HEK293 (cell line): Measurements from ENCODE around the gene CNTNAP5.

ENCODE experiments used
- CTCF ChIA-PET: fragments of 350-600 bp; formaldehyde crosslinking; extraction: SDS; loops from one replicate; lab custom pipeline; 2021; ENCODE audit warnings: antibody characterized with exemption; lab: Yijun Ruan, JAX
- POLR2A ChIA-PET: fragments of 300-600 bp; formaldehyde crosslinking; extraction: SDS; loops from one replicate; lab custom pipeline; 2020; ENCODE audit warnings: antibody characterized with exemption, inconsistent platforms; lab: Yijun Ruan, JAX
- H3K27ac ChIP-seq: fragments of 200-500 bp; sonication (Bioruptor generic); 2 replicates; pipeline ENCODE4 v1.5.1; 2014; ENCODE audit warnings: low read depth, low read length, control low read depth, inconsistent platforms; ENCODE audit errors: extremely low read depth
- H3K36me3 ChIP-seq, 2 experiments: fragments of 200-500 bp in 1 of 2; sonication (Bioruptor generic) in 1 of 2; 1 replicate in 1 of 2; 2 replicates in 1 of 2; pipeline ENCODE4 v1.5.1; 2014 to 2017; ENCODE audit warnings: inconsistent platforms in 2 of 2, low read length in 2 of 2; ENCODE audit not compliant: control insufficient read depth in 2 of 2, insufficient read depth in 1 of 2
- H3K4me1 ChIP-seq: fragments of 200-500 bp; sonication (Bioruptor generic); 2 replicates; pipeline ENCODE4 v1.5.1; 2014; ENCODE audit warnings: mild to moderate bottlenecking, low read length, inconsistent platforms; ENCODE audit not compliant: control insufficient read depth, insufficient read depth
- H3K4me3 ChIP-seq: 2 replicates; pipeline ENCODE4 v1.5.1; 2011; ENCODE audit warnings: low read depth, mild to moderate bottlenecking, control low read depth, low read length, moderate library complexity
- H3K9me3 ChIP-seq: fragments of 200-500 bp; sonication (Bioruptor generic); 2 replicates; pipeline ENCODE4 v1.5.1; 2014; ENCODE audit warnings: low read depth, low read length, inconsistent platforms; ENCODE audit not compliant: control insufficient read depth, insufficient read depth
- GLIS2 ChIP-seq: fragments of 450-650 bp; formaldehyde crosslinking; IDR thresholded peaks from 2 replicates; pipeline ENCODE4 v1.5.1; 2016; ENCODE audit warnings: missing biosample characterization, missing genetic modification characterization
- KLF1 ChIP-seq: fragments of 450-650 bp; formaldehyde crosslinking; IDR thresholded peaks from 2 replicates; pipeline ENCODE4 v1.5.1; 2016; ENCODE audit warnings: missing biosample characterization, missing genetic modification characterization
- KLF16 ChIP-seq: fragments of 450-650 bp; formaldehyde crosslinking; IDR thresholded peaks from 2 replicates; pipeline ENCODE4 v1.5.1; 2017; ENCODE audit warnings: missing biosample characterization, missing genetic modification characterization
- ZNF146 ChIP-seq: fragments of 450-650 bp; formaldehyde crosslinking; IDR thresholded peaks from 2 replicates; pipeline ENCODE4 v1.5.1; 2016; ENCODE audit warnings: missing biosample characterization, missing genetic modification characterization
- ZNF157 ChIP-seq: fragments of 450-650 bp; formaldehyde crosslinking; IDR thresholded peaks from 2 replicates; pipeline ENCODE4 v1.5.1; 2016; ENCODE audit warnings: missing biosample characterization, missing genetic modification characterization
- ZNF202 ChIP-seq: fragments of 450-650 bp; formaldehyde crosslinking; IDR thresholded peaks from 2 replicates; pipeline ENCODE4 v1.5.1; 2016; ENCODE audit warnings: missing biosample characterization, missing genetic modification characterization, borderline replicate concordance
- ZNF423 ChIP-seq: fragments of 450-650 bp; formaldehyde crosslinking; IDR thresholded peaks from 2 replicates; pipeline ENCODE4 v1.5.1; 2016; ENCODE audit warnings: missing biosample characterization, missing genetic modification characterization
- ZNF473 ChIP-seq: fragments of 450-650 bp; formaldehyde crosslinking; IDR thresholded peaks from 2 replicates; pipeline ENCODE4 v1.5.1; 2017; ENCODE audit warnings: missing biosample characterization, missing genetic modification characterization
- ZNF510 ChIP-seq: fragments of 450-650 bp; formaldehyde crosslinking; IDR thresholded peaks from 2 replicates; pipeline ENCODE4 v1.5.1; 2018; ENCODE audit warnings: mild to moderate bottlenecking, missing genetic modification characterization, missing biosample characterization; ENCODE audit not compliant: insufficient replicate concordance
- ZNF514 ChIP-seq: fragments of 450-650 bp; formaldehyde crosslinking; IDR thresholded peaks from 2 replicates; pipeline ENCODE4 v1.5.1; 2016; ENCODE audit warnings: missing biosample characterization, missing genetic modification characterization
- ZNF571 ChIP-seq: fragments of 450-650 bp; formaldehyde crosslinking; IDR thresholded peaks from 2 replicates; pipeline ENCODE4 v1.5.0; 2017; ENCODE audit warnings: missing biosample characterization, missing genetic modification characterization
- ZNF658 ChIP-seq: fragments of 450-650 bp; formaldehyde crosslinking; IDR thresholded peaks from 2 replicates; pipeline ENCODE4; 2016; ENCODE audit warnings: missing biosample characterization, missing genetic modification characterization
- ZNF677 ChIP-seq: fragments of 450-650 bp; IDR thresholded peaks from 2 replicates; pipeline ENCODE4 v1.5.0; 2018; ENCODE audit warnings: missing biosample characterization, mild to moderate bottlenecking, missing genetic modification characterization, moderate library complexity
- ZNF701 ChIP-seq: fragments of 450-650 bp; formaldehyde crosslinking; IDR thresholded peaks from 2 replicates; pipeline ENCODE4 v1.5.1; 2016; ENCODE audit warnings: missing biosample characterization, missing genetic modification characterization
- ZNF707 ChIP-seq: fragments of 450-650 bp; formaldehyde crosslinking; IDR thresholded peaks from 2 replicates; pipeline ENCODE4 v1.5.1; 2016; ENCODE audit warnings: missing biosample characterization, missing genetic modification characterization
- ZNF776 ChIP-seq: fragments of 450-650 bp; formaldehyde crosslinking; IDR thresholded peaks from 2 replicates; pipeline ENCODE4 v1.5.0; 2017; ENCODE audit warnings: missing biosample characterization, missing genetic modification characterization, borderline replicate concordance
- ZNF785 ChIP-seq: fragments of 450-650 bp; formaldehyde crosslinking; IDR thresholded peaks from 2 replicates; pipeline ENCODE4 v1.5.1; 2016; ENCODE audit warnings: missing biosample characterization, missing genetic modification characterization
- ZNF792 ChIP-seq: fragments of 450-650 bp; formaldehyde crosslinking; IDR thresholded peaks from 2 replicates; pipeline ENCODE4 v1.5.1; 2016; ENCODE audit warnings: missing biosample characterization, missing genetic modification characterization
- ZSCAN16 ChIP-seq: fragments of 450-650 bp; formaldehyde crosslinking; IDR thresholded peaks from 2 replicates; pipeline ENCODE4 v1.5.1; 2016; ENCODE audit warnings: missing biosample characterization, missing genetic modification characterization
- TF ChIP-seq, protein P1 (sequence below): fragments of 450-650 bp; formaldehyde crosslinking; IDR thresholded peaks from 2 replicates; pipeline ENCODE4 v1.5.1; 2016; ENCODE audit warnings: missing biosample characterization, missing genetic modification characterization
- TF ChIP-seq, protein P2 (sequence below): fragments of 450-650 bp; formaldehyde crosslinking; IDR thresholded peaks from 2 replicates; pipeline ENCODE4 v1.5.1; 2017; ENCODE audit warnings: missing biosample characterization, missing genetic modification characterization
- TF ChIP-seq, protein P3 (sequence below): fragments of 450-650 bp; formaldehyde crosslinking; IDR thresholded peaks from 2 replicates; pipeline ENCODE4 v1.5.1; 2016; ENCODE audit warnings: missing biosample characterization, missing genetic modification characterization
- TF ChIP-seq, protein P4 (sequence below): sonication (generic); formaldehyde crosslinking; IDR thresholded peaks from 2 replicates; pipeline ENCODE4 v1.8.1; 2022; ENCODE audit warnings: mild to moderate bottlenecking, moderate library complexity, missing genetic modification reagents
- TF ChIP-seq, protein P5 (sequence below): fragments of 450-650 bp; formaldehyde crosslinking; IDR thresholded peaks from 2 replicates; pipeline ENCODE4 v1.5.1; 2016; ENCODE audit warnings: missing biosample characterization, missing genetic modification characterization, borderline replicate concordance

The CNTNAP5 gene

DNA sequence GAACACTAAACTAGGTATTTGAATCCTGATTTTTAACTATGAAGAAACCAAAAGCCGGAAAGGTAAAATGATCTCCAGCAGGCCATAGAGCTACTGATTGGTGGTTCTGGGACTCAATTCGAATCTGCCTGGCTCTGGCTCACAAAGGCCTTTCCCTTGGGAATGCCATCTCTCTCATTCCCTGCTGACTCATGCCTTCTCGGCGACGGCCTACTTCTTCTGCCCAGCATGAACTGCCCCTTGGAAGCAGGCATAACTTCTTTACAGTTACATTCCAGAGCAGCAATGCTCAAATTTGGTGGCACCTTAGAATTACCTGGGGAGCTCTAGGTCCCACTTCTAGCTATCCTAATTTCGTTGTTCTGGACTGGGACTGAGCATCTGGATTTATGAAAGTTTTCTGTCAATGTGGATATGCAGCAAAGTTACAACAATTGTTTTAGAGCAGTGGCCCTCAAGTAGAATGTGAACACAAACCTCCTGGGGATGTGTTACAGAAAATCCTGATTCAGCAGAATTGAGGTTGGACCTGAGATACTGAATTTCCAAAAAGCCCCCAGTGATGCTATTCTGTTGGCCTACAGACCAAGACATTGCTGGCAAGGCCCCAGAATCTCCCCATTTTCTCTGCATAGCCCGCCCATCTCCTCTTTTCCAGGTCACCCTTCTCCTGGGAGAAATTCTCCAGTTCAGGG, 261.1 kb downstream of the CNTNAP5 start:
- ChIA-PET CTCF (interaction anchor here (1.1 kb wide), 1 partner anchor 29 kb away, joined by 4 read pairs; no protein-coding TSS in a partner anchor), POLR2A (no interaction called here)
- no peak overlapping the region for H3K4me3 ChIP-seq
- TF ChIP-seq ZNF202 (tag by site-specific recombination), result no peak
- TF ChIP-seq, protein P1, sequence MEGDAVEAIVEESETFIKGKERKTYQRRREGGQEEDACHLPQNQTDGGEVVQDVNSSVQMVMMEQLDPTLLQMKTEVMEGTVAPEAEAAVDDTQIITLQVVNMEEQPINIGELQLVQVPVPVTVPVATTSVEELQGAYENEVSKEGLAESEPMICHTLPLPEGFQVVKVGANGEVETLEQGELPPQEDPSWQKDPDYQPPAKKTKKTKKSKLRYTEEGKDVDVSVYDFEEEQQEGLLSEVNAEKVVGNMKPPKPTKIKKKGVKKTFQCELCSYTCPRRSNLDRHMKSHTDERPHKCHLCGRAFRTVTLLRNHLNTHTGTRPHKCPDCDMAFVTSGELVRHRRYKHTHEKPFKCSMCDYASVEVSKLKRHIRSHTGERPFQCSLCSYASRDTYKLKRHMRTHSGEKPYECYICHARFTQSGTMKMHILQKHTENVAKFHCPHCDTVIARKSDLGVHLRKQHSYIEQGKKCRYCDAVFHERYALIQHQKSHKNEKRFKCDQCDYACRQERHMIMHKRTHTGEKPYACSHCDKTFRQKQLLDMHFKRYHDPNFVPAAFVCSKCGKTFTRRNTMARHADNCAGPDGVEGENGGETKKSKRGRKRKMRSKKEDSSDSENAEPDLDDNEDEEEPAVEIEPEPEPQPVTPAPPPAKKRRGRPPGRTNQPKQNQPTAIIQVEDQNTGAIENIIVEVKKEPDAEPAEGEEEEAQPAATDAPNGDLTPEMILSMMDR (tag by site-specific recombination), result no peak
- no peak for TF ChIP-seq KLF1
- no peak for TF ChIP-seq ZNF473 (tag by site-specific recombination)
- no peak for TF ChIP-seq ZNF677 (tag by site-specific recombination)
- no peak for TF ChIP-seq ZNF658 (tag by site-specific recombination)
- no peak for TF ChIP-seq ZNF157 (tag by site-specific recombination)
- TF ChIP-seq ZSCAN16 (tag by site-specific recombination), result no peak
- TF ChIP-seq, protein P2, sequence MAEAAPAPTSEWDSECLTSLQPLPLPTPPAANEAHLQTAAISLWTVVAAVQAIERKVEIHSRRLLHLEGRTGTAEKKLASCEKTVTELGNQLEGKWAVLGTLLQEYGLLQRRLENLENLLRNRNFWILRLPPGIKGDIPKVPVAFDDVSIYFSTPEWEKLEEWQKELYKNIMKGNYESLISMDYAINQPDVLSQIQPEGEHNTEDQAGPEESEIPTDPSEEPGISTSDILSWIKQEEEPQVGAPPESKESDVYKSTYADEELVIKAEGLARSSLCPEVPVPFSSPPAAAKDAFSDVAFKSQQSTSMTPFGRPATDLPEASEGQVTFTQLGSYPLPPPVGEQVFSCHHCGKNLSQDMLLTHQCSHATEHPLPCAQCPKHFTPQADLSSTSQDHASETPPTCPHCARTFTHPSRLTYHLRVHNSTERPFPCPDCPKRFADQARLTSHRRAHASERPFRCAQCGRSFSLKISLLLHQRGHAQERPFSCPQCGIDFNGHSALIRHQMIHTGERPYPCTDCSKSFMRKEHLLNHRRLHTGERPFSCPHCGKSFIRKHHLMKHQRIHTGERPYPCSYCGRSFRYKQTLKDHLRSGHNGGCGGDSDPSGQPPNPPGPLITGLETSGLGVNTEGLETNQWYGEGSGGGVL (tag by site-specific recombination), result no peak
- TF ChIP-seq ZNF785 (tag by site-specific recombination), result no peak
- no peak for TF ChIP-seq ZNF423 (tag by site-specific recombination)
- no peak for TF ChIP-seq ZNF707 (tag by site-specific recombination)
- TF ChIP-seq, protein P3, sequence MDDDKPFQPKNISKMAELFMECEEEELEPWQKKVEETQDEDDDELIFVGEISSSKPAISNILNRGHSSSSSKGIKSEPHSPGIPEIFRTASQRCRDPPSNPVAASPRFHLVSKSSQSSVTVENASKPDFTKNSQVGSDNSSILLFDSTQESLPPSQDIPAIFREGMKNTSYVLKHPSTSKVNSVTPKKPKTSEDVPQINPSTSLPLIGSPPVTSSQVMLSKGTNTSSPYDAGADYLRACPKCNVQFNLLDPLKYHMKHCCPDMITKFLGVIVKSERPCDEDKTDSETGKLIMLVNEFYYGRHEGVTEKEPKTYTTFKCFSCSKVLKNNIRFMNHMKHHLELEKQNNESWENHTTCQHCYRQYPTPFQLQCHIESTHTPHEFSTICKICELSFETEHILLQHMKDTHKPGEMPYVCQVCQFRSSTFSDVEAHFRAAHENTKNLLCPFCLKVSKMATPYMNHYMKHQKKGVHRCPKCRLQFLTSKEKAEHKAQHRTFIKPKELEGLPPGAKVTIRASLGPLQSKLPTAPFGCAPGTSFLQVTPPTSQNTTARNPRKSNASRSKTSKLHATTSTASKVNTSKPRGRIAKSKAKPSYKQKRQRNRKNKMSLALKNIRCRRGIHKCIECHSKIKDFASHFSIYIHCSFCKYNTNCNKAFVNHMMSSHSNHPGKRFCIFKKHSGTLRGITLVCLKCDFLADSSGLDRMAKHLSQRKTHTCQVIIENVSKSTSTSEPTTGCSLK (tag by site-specific recombination), result no peak
- TF ChIP-seq ZNF146 (tag by site-specific recombination), result no peak
- TF ChIP-seq ZNF701, result no peak
- TF ChIP-seq ZNF776 (tag by site-specific recombination), result no peak
- H3K9me3 ChIP-seq, result no peaks in the 10 kb centered on the region
- no peak overlapping the region for H3K27ac ChIP-seq
- no peaks in the 10 kb centered on the region for H3K36me3 ChIP-seq
- no peaks in the 10 kb centered on the region for H3K4me1 ChIP-seq

DNA sequence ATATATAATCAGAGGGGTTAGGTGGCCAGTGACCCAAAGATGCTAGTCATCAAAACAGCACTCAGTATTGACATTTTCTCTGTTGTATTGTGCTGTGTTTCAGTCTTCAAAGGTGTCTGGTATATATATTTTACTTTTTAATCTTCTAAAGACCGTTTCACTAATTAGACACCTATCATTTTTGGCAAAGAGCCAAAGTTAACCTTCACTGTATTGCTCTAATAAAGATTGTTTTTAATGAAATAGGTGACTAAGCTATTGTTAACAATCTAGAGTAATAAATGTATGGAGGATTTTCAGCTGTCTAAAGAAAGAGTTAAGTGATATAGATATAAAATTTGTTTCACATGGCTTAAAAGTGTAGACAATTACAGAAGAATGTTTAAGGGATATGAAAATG, 264.0 kb downstream of the CNTNAP5 start:
- TF ChIP-seq ZNF571 (tag by site-specific recombination), result no peak
- TF ChIP-seq, protein P4, sequence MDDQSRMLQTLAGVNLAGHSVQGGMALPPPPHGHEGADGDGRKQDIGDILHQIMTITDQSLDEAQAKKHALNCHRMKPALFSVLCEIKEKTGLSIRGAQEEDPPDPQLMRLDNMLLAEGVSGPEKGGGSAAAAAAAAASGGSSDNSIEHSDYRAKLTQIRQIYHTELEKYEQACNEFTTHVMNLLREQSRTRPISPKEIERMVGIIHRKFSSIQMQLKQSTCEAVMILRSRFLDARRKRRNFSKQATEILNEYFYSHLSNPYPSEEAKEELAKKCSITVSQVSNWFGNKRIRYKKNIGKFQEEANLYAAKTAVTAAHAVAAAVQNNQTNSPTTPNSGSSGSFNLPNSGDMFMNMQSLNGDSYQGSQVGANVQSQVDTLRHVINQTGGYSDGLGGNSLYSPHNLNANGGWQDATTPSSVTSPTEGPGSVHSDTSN, result no peak
- TF ChIP-seq GLIS2 (tag by site-specific recombination), result no peak
- no peak for TF ChIP-seq ZNF514 (tag by site-specific recombination)
- TF ChIP-seq KLF1, result no peak
- no peak for TF ChIP-seq KLF16 (tag by site-specific recombination)
- no peak for TF ChIP-seq ZNF510
- TF ChIP-seq, protein P5, sequence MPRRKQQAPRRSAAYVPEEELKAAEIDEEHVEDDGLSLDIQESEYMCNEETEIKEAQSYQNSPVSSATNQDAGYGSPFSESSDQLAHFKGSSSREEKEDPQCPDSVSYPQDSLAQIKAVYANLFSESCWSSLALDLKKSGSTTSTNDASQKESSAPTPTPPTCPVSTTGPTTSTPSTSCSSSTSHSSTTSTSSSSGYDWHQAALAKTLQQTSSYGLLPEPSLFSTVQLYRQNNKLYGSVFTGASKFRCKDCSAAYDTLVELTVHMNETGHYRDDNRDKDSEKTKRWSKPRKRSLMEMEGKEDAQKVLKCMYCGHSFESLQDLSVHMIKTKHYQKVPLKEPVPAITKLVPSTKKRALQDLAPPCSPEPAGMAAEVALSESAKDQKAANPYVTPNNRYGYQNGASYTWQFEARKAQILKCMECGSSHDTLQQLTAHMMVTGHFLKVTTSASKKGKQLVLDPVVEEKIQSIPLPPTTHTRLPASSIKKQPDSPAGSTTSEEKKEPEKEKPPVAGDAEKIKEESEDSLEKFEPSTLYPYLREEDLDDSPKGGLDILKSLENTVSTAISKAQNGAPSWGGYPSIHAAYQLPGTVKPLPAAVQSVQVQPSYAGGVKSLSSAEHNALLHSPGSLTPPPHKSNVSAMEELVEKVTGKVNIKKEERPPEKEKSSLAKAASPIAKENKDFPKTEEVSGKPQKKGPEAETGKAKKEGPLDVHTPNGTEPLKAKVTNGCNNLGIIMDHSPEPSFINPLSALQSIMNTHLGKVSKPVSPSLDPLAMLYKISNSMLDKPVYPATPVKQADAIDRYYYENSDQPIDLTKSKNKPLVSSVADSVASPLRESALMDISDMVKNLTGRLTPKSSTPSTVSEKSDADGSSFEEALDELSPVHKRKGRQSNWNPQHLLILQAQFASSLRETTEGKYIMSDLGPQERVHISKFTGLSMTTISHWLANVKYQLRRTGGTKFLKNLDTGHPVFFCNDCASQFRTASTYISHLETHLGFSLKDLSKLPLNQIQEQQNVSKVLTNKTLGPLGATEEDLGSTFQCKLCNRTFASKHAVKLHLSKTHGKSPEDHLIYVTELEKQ (tag by site-specific recombination), result no peak
- TF ChIP-seq ZNF792 (tag by site-specific recombination), result no peak
- CTCF ChIA-PET, result no interaction called here
- Histone ChIP-seq H3K27ac (no peak overlapping the region), H3K36me3 (no peaks in the 10 kb centered on the region), H3K9me3 (no peaks in the 10 kb centered on the region), H3K4me1 (no peaks in the 10 kb centered on the region), H3K4me3 (no peak overlapping the region)
- POLR2A ChIA-PET, result no interaction called here
